GM23248 (cell line): ENCODE data around the gene FAM174C.

Experiments used
- EZH2 ChIP-seq: fragments of 200-600 bp; sonication (generic); IDR thresholded peaks from 2 replicates; pipeline ENCODE4 v1.6.1; 2018; ENCODE audit warnings: antibody characterized with exemption, mild to moderate bottlenecking; ENCODE audit not compliant: insufficient read depth, poor library complexity, severe bottlenecking
- EZH2phosphoT487 ChIP-seq: fragments of 200-600 bp; sonication (generic); IDR thresholded peaks from 2 replicates; pipeline ENCODE4 v1.6.1; 2018; ENCODE audit warnings: antibody characterized with exemption, moderate library complexity, mild to moderate bottlenecking, low read depth; ENCODE audit not compliant: insufficient read depth

- TF ChIP-seq EZH2phosphoT487 (no peak), EZH2 (no peak)
Observed at GRCh38 chr19:1304197-1304924, 29.0 kb downstream of the FAM174C start.
